NCI-H526 (cell line): ENCODE data around the gene TLDC2.
"Not testable (repeated sequence)": the region's sequence is repeated elsewhere in the genome, so short reads cannot be mapped to it uniquely, and the experiment has no call there.

ENCODE experiments used
- DNase-seq, 2 experiments: peaks; one replicate each; lab custom pipeline; 2025; lab: John Stamatoyannopoulos, UW

TLDC2 gene

DNA sequence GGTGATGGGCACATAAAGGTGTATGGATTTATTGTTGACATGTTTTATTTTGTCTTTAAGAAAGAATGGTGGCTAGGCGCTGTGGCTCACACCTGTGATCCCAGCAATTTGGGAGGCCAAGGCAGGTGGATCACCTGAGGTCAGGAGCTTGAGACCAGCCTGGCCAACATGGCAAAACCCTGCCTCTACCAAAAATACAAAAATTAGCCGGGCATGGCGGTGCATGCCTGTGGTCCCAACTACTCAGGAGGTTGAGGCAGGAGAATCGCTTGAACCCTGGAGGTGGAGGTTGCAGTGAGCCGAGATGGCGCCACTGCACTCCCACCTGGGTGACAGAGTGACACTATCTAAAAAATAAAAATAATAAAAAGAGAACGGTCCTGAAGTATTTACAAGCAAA, 30.1 kb downstream of the TLDC2 start:
- not testable (repeated sequence) for DNase-seq

DNA sequence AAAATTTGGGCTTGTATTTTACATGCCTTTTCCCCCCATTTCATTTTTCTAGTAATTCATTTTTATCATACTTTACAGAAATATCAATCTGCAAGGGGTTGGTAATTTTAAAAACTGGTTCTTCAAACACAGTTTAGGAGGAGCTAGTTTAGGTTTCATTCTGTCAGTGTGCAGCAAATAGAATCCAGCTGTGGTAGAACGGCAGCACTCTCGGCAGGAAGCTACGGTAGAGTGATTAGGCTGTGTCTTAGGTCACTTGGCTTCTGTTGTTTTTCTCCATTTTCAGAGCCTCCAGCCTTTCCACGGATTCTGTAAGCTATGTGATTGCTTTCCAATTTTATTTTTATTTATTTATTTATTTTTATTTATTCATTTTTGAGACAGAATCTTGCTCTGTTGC, 32.7 kb downstream of the TLDC2 start:
- no peak for DNase-seq

DNA sequence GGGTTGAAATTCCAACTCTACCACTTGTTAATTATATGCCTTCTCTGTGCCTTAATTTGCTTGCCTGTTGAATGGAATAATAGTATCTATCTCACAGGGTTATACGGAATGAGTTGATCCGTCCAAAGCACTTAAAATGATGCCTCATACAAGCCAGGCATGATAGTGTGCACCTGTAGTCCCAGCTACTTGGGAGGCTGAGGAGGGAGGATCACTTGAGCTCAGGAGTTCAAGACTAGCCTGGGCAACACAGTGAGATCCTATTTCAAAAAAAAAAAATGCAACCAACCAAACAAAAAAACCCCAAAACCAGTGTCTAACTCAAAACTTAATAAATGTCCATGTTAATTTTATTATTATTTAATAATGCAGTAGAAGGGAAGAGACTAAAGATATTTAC, 40.3 kb downstream of the TLDC2 start:
- DNase-seq: no peak

DNA sequence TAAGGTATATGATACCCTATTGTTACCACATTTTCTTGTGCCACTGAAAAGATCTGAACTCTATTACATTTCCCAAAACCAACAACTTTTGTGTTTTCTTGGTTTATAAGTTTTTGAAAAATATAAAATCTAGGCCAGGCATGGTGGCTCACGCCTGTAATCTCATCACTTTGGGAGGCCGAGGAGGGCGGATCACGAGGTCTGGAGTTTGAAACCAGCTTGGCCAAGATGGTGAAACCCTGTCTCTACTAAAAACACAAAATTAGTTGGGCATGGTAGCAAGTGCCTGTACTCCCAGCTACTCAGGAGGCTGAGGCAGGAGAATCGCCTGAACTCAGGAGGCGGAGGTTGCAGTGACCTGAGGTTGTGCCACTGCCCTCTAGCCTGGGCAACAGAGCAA, 41.3 kb downstream of the TLDC2 start:
- DNase-seq: no peak

DNA sequence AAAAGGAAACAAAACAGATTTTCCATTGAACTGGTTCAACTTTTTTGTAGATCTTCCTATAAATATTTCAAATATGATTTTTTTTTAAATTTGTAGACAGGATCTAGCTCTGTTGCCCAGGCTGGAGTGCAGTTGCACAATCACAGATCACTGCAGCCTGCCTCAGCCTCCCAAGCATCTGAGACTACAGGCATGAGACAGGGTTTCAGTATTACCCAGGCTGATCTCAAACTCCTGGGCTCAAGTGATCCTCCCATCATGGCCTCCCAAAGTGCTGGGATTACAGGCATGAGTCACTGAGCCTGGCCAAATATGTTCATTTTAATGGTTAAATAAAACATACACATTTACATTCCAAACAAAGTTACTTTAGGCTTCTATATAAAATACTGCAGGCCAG, 42.0 kb downstream of the TLDC2 start:
- DNase-seq: no peak

DNA sequence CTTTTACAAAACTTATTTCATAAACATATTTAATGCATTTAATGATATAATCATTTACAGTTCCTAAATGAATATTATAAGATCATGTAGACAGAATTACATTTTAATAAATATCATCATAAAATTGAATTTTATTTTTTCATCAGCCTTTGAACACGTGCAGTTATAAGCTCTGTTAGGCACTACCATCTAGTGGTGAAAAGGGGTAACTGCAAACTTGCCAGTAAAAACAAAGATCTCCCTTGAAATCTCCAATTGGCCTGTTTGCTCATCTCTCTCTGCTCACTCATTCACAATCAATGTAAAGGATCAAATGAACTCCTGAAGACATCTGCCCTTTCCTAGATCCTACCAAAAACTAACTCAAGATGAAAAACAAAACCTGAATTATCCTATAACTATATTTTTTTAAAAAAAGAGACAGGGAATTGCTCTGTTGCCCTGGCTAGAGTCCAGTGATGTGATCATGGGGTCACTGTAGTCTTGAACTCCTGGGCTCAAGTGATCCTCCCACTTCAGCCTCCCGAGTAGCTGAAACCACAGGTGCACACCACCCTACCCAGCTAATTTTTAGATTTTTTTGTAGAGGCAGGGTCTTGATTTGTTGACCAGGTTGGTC, 43.9 kb downstream of the TLDC2 start:
- peak; percentile 36 to 68 for DNase-seq

DNA sequence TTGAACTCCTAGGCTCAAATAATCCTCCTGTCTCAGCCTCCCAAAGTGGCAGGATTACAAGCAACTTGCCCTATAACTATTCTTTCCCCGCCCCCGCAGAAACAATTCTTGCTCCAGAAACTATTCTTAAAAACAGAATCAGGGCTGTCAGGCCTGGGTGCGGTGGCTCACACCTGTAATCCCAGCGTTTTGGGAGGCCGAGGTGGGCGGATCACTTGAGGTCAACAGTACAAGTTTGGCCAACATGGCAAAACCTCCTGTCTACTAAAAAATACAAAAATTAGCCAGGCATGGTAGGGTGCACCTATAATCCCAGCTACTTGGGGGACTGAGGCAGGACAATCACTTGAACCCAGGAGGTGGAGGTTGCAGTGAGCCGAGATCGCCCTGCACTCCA, 44.4 kb downstream of the TLDC2 start:
- no peak for DNase-seq

DNA sequence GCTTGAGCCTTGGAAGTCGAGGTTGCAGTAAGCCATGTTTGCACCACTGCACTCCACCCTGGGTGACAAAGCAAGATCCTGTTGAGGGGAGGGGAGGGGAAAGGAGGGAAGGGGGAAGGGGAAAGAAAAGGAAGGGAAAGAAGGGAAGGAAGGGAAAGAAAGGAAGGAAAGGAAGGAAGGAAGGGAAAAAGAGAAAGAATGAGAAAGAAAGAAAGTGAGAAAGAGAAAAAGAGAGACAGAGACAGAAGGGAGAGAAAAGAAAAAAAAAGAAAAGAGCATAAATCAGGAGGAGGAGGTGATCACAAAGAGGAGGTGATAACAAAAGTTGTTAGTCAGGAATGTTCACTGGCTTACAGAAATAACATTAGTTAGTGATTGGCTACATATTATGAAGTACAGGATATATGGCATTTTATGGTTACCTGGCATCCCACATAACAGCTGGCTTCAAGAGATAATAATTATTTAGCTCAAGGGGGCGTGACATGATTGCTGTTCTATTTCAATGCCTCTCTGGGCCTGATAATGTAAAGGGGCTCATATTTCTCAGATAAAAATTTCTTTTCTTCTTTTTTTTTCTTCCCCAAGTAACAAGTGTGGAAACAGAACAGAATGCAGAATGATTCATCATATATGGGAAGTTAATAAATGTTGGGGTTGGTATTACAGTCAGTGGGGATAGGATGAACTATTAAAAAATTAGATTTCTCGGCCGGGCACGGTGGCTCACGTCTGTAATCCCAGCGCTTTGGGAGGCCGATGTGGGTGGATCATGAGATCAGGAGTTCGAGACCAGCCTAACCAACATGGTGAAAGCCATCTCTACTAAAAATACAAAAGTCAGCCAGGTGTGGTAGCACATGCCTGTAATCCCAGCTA, 48.5 kb downstream of the TLDC2 start:
- no peak for DNase-seq

DNA sequence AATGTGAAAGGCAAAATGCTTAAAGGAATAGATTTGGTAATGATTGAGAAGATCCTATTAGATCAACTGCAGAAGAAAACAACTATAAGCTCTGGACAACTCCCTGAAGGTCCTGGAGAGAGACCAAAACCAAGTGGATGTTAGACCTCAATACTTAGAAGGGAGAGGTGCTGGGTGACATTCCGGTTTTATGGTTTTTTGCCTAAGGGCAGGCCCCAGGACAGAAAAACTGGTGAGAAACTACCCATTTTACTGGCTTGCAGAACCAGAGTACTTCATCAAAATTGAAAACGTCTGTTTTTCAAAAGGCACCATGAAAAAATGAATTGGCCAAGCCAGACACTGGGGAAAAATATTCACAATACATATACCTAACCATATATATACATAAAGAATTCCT, 49.3 kb downstream of the TLDC2 start:
- DNase-seq: no peak

DNA sequence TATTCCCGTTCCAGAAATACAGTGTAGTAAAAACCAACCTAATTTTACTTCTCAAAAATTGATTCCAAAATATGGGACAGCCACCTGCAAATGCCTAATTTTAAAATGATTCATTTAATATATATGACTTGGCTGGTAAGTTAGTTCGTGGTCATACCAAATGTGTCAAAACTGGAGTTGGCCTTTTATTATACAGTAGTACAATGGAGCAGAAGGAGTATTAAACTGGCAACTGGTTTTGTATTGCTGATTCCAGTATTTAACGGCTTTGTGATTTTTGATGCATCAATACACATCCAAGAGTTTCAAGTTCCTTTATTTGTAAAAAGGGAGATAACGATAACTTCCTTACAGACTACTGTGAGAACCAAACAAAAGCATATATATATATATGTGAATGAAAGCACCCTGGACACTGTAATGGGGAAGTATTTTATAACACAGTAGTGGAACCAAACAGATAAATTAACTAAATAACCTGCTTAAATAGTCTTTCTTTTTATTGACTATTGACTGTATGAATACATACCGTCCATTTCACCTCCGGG, 50.8 kb downstream of the TLDC2 start:
- no peak for DNase-seq

DNA sequence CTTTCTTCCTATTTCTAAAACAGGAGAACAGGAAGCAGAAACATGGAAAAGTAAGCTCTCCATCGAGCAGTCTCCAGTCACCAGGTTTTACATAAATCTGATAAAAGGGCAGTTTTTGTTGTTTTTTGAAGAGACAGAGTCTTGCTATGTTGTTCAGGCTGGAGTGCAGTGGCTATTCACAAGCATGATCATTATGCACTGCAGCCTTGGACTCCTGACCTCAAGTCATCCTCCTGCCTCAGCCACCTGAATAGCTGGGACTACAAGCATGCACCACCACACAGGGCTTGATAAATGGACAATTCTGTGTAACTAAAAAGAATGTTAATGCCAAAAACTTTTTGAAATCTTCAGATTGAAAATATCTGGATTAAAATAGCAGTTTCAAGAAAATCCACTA, 51.8 kb downstream of the TLDC2 start:
- no peak for DNase-seq

DNA sequence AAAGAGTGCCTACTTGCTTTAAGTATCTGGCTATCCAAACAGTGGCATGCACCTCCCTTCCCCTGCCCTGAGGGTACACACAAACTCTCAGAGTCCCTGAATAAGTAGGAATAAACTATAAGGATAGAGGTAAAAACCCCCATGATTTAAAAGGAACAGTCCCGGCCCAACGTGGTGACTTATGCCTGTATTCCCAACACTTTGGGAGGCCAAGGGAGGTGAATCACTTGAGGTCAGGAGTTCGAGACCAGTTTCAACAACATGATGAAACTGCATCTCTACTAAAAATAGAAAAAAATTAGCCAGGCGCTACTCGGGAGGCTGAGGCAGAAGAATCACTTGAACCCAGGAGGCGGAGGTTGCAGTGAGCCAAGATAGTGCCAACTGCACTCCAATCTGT, 53.4 kb downstream of the TLDC2 start:
- DNase-seq: no peak

DNA sequence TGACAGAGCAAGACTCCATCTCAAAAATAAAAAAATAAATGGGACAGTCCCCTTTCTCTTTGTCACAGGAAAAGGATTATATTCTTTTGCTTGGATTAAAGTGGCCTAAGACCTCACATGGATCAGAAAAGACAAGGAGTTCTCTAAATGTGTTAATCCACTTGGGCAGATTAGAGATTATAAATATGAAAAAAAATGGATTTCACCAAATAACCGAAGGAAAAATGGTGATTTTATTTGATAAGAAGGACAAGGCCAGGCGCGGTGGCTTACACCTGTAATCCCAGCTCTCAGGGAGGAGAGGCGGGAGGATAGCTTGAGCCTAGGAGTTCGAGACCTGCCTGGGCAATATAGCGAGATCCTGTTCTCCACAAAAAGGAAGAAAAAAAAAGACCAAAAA, 53.8 kb downstream of the TLDC2 start:
- DNase-seq: no peak

DNA sequence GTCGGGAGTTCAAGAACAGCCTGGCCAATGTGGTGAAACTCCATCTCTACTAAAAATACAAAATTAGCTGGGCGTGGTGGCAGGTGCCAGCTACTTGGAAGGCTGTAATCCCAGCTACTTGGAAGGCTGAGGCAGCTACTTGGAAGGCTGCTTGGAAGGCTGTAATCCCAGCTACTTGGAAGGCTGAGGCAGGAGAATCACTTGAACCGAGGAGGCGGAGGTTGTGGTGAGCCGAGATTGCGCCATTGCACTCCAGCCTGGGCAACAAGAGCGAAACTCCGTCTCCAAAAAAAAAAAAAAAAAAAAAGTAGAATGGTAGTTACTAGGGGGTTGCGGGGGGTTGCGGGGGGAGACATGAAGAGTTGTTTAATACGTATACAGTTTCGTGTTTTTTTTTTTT, 56.1 kb downstream of the TLDC2 start:
- not testable (repeated sequence) for DNase-seq

DNA sequence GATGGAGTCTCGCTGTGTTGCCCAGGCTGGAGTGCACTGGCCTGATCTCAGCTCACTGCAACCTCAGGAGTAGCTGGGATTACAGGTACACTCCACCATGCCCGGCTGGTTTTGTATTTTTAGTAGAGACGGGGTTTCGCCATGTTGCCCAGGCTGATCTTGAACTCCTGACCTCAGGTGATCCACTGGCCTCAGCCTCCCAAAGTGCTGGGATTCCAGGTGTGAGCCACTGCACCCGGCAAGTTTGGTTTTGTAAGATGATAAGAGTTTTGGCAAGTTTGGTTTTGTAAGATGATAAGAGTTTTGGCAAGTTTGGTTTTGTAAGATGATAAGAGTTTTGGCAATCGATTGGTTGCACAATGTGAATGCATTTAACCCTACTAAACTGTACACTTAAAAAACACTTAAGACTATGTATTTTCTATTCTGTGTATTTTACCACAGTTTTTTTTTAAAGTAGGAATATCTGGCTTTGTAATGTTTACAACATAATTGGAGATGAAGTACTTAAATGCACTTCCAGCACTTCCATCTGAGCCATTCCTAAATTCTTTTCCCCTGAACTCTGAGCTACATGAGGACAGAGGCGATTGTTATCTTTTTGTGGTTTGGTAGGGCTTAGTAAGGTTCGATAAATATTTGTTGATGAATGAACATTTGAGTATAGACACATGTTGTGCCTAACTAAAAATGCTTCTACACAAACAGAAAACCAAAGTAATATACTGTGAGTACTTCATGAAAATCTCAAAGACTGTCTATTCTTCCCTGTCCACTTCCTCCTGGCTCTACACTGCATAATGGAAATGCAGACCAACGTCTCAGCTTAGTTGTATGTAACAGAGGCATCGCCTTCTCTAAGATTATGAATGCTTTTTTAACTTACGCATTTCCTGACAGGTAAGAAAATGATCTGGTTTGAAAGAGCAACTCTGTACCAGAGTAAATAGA, 56.8 kb downstream of the TLDC2 start:
- DNase-seq: no peak

DNA sequence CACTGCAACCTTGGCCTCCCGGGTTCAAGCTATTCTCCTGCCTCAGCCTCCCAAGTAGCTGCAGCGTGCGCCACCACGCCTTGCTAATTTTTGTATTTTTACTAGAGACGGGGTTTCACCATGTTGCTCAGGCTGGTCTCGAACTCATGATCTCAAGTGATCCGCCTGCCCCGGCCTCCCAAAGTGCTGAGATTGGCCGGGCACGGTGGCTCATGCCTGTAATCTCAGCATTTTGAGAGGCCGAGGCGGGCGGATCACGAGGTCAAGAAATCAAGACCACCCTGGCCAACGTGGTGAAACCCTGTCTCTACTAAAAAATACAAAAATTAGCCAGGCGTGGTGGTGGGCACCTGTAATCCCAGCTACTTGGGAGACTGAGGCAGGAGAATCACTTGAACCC, 57.6 kb downstream of the TLDC2 start:
- DNase-seq: not testable (repeated sequence)

DNA sequence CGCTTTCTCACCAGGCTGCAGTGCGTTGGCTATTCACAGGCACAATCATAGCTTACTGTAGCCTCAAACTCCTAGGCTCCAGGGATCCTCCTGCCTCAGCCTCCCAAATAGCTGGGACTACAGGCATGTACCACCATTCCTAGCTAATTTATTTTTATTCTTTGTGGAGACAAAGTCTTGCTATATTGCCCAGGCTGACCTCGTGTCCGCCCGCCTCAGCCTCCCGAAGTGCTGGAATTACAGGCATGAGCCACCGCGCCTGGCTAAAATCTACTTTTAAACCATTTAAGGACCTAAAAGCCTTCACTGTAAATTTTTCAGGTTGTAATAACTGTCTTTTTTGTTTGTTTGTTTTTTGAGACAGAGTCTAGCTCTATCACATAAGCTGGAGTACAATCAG, 60.4 kb downstream of the TLDC2 start:
- no peak for DNase-seq

DNA sequence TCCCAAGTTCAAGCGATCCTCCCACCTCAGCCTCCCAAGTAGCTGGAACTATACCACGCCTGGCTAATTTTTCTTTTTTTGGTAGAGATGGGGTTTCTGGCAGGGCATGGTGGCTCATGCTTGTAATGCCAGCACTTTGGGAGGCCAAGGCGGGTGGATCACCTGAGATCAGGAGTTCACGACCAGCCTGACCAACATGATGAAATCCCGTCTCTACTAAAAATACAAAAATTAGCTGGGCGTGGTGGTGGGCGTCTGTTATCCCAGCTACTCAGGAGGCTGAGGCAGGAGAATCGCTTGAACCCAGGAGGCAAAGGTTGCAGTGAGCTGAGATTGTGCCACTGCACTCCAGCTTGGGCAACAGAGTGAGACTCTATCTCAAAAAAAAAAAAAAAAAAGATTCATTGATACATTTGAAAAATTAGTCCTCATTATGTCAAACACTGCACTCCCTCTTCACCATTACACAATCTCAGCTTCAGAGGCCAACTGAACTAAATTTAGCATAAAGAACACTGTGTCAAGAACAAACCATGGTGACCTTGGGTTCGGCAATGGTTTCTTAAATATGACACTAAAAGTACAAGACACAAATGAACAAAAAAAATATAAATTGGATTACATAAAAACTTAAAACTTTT, 60.9 kb downstream of the TLDC2 start:
- DNase-seq: not testable (repeated sequence)

DNA sequence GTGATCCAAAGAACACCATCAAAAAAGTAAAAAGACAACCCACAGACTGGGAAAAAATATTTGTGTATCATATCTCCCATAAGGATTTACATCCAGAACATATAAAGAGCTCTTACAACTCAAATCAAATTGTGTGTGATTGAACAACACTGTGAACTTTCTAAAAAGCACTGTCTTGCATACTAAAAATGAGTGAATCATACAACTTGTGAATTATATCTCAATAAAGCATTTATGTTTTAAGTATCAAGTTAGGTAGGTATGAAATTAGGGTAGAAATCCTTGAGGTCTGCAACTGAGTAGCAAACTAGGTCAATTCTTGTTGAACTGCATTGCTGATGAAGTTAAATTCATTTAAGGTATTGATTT, 61.4 kb downstream of the TLDC2 start:
- DNase-seq: no peak

DNA sequence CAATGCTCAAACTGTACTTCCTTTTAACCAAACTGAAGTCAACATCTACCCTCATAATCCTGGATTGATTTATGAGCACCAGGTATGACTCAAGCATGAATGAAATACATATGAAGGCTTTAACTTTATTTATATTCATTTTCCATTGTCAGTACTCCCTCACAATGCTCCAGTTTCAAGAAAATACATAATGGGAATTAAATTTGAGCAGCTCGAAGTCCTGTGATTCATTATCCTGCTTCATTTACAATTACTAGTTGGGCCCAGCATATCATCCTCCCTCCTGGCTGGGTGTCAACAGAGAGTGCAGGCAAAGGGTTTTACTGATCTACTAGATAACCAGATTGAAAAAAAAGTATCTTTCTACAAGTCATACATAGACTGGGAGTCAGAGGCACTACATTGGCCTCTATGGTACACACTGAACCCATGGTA, 65.5 kb downstream of the TLDC2 start:
- no peak for DNase-seq
